GM10248 (cell line): Measurements from ENCODE around the gene SDSL.

Source experiments
- CTCF ChIA-PET: fragments of 300-600 bp; sonication (Branson Sonifier 250); formaldehyde crosslinking; extraction: SDS; loops from one replicate; lab custom pipeline; 2021; ENCODE audit warnings: antibody characterized with exemption; lab: Yijun Ruan, JAX
- POLR2A ChIA-PET: fragments of 350-650 bp; sonication (Branson Sonifier 250); formaldehyde crosslinking; extraction: SDS; loops from one replicate; lab custom pipeline; 2020; ENCODE audit warnings: antibody characterized with exemption; lab: Yijun Ruan, JAX
- DNase-seq: peaks from one replicate; pipeline ENCODE4 v3.0.0; 2012; ENCODE audit errors: extremely low spot score
- TF ChIP-seq, protein P1 (sequence below): IDR thresholded peaks from 2 replicates; pipeline ENCODE4 v1.5.1; 2012; ENCODE audit warnings: mild to moderate bottlenecking, low read depth; ENCODE audit errors: extremely low read depth, missing control alignments, control extremely low read depth

SDSL gene

DNA sequence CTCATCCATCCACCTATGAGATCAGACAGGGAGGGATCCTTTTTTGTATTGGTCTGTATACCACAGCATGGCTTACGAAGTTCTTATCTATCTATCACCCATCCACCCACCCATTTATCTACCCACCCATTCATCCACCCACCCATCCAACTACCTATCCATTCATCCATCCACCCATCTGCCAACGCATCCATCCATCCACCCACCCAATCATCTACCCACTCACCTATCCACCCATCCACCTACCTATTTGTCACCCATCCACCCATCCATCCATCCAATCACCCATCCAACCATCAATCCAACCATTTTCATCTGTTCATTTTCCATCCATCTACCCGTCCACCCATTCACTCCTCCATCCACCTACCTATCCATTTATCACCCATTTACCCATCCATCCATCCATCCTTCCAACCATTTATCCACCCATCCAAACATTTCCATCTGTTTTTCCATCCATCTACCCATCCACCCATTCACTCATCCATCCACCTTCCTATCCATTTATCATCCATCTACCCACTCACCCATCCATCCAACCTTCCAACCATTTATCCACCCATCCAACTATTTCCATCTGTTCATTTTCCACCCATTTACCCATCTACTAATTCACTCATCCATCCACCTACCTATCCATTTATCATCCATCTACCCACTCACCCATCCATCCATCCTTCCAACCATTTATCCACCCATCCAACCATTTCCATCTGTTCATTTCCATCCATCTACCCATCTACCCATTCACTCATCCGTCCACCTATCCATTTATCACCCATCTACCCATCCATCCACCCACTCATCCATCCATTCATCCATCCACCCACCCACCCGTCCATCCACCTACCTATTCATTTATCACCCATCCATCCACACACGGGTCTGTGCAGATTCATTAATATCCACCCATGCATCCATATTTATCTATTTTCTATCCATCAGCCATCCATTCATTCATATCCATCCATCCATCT is 31.8 kb upstream of the SDSL start:
- POLR2A ChIA-PET = no interaction called here
- CTCF ChIA-PET = no interaction called here
- DNase-seq = no peak
- TF ChIP-seq, protein P1, sequence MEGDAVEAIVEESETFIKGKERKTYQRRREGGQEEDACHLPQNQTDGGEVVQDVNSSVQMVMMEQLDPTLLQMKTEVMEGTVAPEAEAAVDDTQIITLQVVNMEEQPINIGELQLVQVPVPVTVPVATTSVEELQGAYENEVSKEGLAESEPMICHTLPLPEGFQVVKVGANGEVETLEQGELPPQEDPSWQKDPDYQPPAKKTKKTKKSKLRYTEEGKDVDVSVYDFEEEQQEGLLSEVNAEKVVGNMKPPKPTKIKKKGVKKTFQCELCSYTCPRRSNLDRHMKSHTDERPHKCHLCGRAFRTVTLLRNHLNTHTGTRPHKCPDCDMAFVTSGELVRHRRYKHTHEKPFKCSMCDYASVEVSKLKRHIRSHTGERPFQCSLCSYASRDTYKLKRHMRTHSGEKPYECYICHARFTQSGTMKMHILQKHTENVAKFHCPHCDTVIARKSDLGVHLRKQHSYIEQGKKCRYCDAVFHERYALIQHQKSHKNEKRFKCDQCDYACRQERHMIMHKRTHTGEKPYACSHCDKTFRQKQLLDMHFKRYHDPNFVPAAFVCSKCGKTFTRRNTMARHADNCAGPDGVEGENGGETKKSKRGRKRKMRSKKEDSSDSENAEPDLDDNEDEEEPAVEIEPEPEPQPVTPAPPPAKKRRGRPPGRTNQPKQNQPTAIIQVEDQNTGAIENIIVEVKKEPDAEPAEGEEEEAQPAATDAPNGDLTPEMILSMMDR = no peak

DNA sequence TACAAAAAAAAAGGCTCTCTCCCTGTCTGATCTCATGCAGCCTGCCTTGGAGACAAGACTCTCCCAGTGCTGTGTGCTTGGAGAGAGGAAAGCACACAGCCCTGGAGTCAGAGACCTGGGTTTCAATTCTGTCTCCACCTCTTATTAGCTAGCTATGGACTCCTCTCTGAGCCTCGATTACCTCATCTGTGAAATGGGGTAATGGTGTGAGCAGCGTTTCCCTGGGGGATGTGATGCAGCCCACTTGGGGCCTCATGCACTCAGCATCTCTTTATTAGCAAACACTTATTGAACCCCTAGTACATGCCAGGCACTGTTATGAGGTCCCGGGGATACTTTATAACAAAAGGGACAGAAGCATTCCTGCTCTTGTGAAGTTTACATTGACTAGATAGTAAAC is 31.0 kb upstream of the SDSL start:
- DNase-seq = no peak
- ChIA-PET POLR2A (no interaction called here), CTCF (no interaction called here)
- TF ChIP-seq, protein P1 = no peak

DNA sequence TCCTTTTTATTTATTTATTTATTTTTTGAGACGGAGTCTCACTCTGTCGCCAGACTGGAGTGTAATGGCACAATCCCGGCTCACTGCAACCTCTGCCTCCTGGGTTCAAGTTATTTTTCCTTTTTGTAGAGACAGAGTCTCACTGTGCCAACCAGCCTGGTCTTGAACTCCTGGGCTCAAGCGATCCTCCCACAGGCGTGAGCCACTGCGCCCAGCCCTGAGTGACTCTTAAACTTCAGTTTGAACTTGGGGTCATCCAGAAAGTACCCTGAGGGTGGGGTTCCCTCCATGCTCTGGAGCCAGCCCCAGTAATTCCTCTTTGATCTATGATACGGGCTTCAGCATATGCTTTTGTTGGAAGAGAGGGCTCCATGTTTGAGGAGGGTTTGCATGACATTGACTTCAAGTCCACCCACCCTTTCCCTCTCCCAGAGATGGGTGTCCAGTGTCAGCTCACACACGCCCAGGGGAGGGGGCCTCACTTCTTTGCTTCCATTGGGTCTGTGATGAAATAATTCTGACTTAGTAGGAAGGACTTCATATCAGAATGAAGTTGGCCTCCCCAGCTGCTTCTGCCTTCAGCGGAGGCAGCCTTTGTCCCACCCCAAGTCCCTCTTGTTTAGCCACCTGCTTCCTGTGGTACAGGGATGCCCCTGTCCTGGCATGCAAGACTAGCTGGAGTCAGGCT is 30.4 kb upstream of the SDSL start:
- POLR2A ChIA-PET = no interaction called here
- DNase-seq = no peak
- TF ChIP-seq, protein P1 = no peak
- CTCF ChIA-PET = no interaction called here

DNA sequence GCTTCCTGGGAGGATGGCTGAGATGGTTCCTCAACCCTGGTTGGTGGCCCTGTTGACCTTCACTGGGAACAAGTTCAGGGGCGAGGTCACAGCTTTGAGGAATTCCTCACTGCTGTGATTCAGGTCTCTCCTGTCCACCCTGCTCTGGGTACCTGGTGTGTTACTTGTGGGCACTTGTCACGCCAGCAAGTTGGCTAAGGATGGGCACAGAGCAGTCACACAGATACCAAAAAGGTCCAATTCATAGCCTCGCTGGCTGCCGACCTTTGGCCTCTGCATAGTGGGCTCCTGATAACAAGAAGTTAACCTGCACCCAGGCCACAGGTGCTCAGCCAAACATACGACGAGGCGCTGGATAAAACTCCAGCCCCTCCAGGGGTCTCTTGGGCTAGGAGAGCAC is 29.7 kb upstream of the SDSL start:
- ChIA-PET POLR2A (no interaction called here), CTCF (no interaction called here)
- no peak for DNase-seq
- TF ChIP-seq, protein P1 = no peak

DNA sequence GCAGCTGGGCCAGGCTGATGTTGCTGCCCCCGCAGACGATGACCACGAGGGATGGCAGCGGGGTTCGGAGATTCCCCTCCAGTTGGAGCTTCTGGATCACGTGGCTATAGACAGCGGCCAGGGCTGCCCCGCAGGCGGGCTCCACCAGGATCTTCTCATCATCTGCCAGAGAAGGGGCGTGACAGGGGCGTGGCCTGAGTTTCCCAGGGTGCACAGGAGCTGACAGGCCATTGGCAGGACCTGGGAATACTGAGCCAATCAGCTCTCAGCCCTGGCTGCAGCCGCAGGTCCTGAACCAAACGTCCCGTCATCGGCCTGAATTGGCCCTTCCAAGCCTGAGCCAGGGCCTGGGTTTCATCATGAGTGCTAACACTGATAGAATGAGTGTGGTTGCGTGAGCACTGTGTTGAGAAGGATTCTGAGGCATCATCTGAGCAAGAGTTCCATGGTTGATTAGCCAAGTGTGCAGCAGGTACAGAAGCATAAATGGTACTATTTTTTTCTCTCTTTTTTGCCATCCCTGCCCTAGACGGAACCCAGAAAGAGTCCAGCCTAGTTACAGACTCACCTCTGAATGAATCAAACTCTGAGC is 29.1 kb upstream of the SDSL start:
- DNase-seq = peak; percentile 42
- CTCF ChIA-PET = interaction anchor here (1.4 kb wide), 1 partner anchor 11 kb away, joined by 3 read pairs; the partner anchor contains the start of gene SDS
- TF ChIP-seq, protein P1 = no peak
- POLR2A ChIA-PET = no interaction called here

DNA sequence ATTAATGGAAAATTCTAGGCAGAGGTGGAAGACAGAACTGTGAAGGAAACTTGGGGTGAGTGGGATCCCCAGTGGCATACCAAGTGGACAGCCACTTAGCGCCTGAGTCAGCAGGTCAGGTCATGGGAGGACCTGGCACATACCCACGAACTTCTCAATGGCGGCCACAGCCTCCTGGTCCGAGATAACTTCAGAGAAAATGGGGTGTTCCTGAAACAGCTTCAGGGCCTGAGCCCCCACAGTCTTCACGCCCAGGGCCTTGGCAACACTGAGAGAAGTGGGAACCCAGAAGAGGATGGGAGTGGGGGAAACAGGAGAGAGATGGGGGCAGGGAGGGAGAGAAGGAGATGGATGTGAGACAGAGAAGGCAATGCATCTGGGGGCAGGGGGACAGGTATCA is 28.4 kb upstream of the SDSL start:
- CTCF ChIA-PET = interaction anchor here (1.4 kb wide), 1 partner anchor 10 kb away, joined by 3 read pairs; the partner anchor contains the start of gene SDS
- DNase-seq = no peak
- TF ChIP-seq, protein P1 = no peak
- POLR2A ChIA-PET = no interaction called here
